Measurements from ENCODE around the gene LARP4B.

Gene LARP4B

GRCh38 chr10:836782-837181 lies 94.7 kb downstream of the LARP4B start:
- no peaks in the 10 kb centered on the region for H3K9me3 ChIP-seq
- no peak overlapping the region for H3K4me3 ChIP-seq (ENCODE audit: low read depth in 1 of 2, low read length in 1 of 2)
- H3K36me3 ChIP-seq, result peaks cover 46% of the 10 kb centered on the region
- no peak overlapping the region for H3K27ac ChIP-seq
- H3K4me1 ChIP-seq (ENCODE audit: control insufficient read depth in 1 of 2, insufficient read depth in 1 of 2, low read depth in 1 of 2, low read length in 1 of 2), result no peaks in the 10 kb centered on the region
- TF ChIP-seq CTCF (IDR thresholded peaks at IDR 0.05), result no peak
- H3K27me3 ChIP-seq, result no peaks in the 10 kb centered on the region

- H3K36me3 ChIP-seq, result peaks cover 42% of the 10 kb centered on the region
- H3K27ac ChIP-seq, result no peak overlapping the region
- H3K4me3 ChIP-seq (ENCODE audit: low read depth in 1 of 2, low read length in 1 of 2), result no peak overlapping the region
- no peaks in the 10 kb centered on the region for H3K27me3 ChIP-seq
- no peaks in the 10 kb centered on the region for H3K9me3 ChIP-seq
- H3K4me1 ChIP-seq (ENCODE audit: control insufficient read depth in 1 of 2, insufficient read depth in 1 of 2, low read depth in 1 of 2, low read length in 1 of 2), result no peaks in the 10 kb centered on the region
- TF ChIP-seq CTCF (IDR thresholded peaks at IDR 0.05), result no peak
These were observed 97.0 kb downstream of the LARP4B start for GRCh38 chr10:834493-834892.

GRCh38 chr10:829241-829640 lies 102.3 kb downstream of the LARP4B start:
- H3K36me3 ChIP-seq, result peaks cover 77% of the 10 kb centered on the region
- H3K4me1 ChIP-seq (ENCODE audit: control insufficient read depth in 1 of 2, insufficient read depth in 1 of 2, low read depth in 1 of 2, low read length in 1 of 2), result no peaks in the 10 kb centered on the region
- H3K27ac ChIP-seq, result no peak overlapping the region
- H3K4me3 ChIP-seq (ENCODE audit: low read depth in 1 of 2, low read length in 1 of 2), result no peak overlapping the region
- H3K27me3 ChIP-seq, result no peaks in the 10 kb centered on the region
- no peak for TF ChIP-seq CTCF (IDR thresholded peaks at IDR 0.05)
- no peaks in the 10 kb centered on the region for H3K9me3 ChIP-seq

GRCh38 chr10:828191-828590 lies 103.3 kb downstream of the LARP4B start:
- H3K4me1 ChIP-seq (ENCODE audit: control insufficient read depth in 1 of 2, insufficient read depth in 1 of 2, low read depth in 1 of 2, low read length in 1 of 2), result peaks cover 3 to 5% of the 10 kb centered on the region in 2 experiments
- no peak overlapping the region for H3K27ac ChIP-seq
- H3K36me3 ChIP-seq, result peaks cover 87% of the 10 kb centered on the region
- H3K27me3 ChIP-seq, result no peaks in the 10 kb centered on the region
- TF ChIP-seq CTCF (IDR thresholded peaks at IDR 0.05), result no peak
- H3K4me3 ChIP-seq (ENCODE audit: low read depth in 1 of 2, low read length in 1 of 2), result no peak overlapping the region
- no peaks in the 10 kb centered on the region for H3K9me3 ChIP-seq

- TF ChIP-seq CTCF (IDR thresholded peaks at IDR 0.05), result no peak
These were observed 106.6 kb downstream of the LARP4B start for GRCh38 chr10:824946-825345.

DNA sequence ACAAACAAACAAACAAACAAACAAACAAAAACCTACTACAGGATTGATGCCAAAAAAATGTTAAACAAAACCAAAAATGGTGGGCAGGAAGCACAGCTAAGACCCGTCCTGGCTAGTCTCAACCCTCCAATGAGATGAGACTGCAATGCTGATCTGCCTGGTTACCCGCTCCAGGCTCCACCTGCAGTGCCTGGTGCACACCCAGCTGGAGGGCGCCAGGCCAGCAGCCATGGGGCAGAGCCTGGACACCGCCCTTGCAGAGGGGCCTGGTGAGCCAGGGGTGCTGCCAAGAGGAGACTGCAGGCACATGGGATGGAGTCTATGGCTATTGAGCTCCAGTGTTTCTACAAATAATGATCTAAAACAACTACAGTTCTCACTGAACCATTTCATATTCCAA lies 107.0 kb downstream of the LARP4B start:
- no peak for TF ChIP-seq CTCF (IDR thresholded peaks at IDR 0.05)
- H3K27ac ChIP-seq, result no peak overlapping the region
- H3K36me3 ChIP-seq, result peaks cover 97% of the 10 kb centered on the region
- peaks cover 26 to 27% of the 10 kb centered on the region in 2 experiments for H3K4me1 ChIP-seq (ENCODE audit: control insufficient read depth in 1 of 2, insufficient read depth in 1 of 2, low read depth in 1 of 2, low read length in 1 of 2)
- H3K9me3 ChIP-seq, result no peaks in the 10 kb centered on the region
- H3K27me3 ChIP-seq, result no peaks in the 10 kb centered on the region
- no peak overlapping the region for H3K4me3 ChIP-seq (ENCODE audit: low read depth in 1 of 2, low read length in 1 of 2)

More at GRCh38 chr10:824946-825345, 106.6 kb downstream of the LARP4B start:
- H3K27me3 ChIP-seq, result no peaks in the 10 kb centered on the region
- H3K4me1 ChIP-seq (ENCODE audit: control insufficient read depth in 1 of 2, insufficient read depth in 1 of 2, low read depth in 1 of 2, low read length in 1 of 2), result peaks cover 26 to 27% of the 10 kb centered on the region in 2 experiments
- H3K9me3 ChIP-seq, result no peaks in the 10 kb centered on the region
- H3K4me3 ChIP-seq (ENCODE audit: low read depth in 1 of 2, low read length in 1 of 2), result no peak overlapping the region
- peaks cover 97% of the 10 kb centered on the region for H3K36me3 ChIP-seq
- H3K27ac ChIP-seq, result no peak overlapping the region
